Endodermal cell (in vitro differentiated cells): ENCODE data around the gene TMEM147. TPM values are rescaled to one million over a fixed set of nuclear protein-coding genes. Genes with fewer than 3 reads are reported as not detected.

Experiments
- DNase-seq: peaks from one replicate; pipeline ENCODE4 v3.0.0-alpha.2; 2017
- H3K27ac ChIP-seq: 2 replicates; pipeline ENCODE4 v1.5.1; 2013; ENCODE audit warnings: mild to moderate bottlenecking, low read depth, low read length, moderate library complexity
- H3K27me3 ChIP-seq: 2 replicates; pipeline ENCODE4 v1.6.1; 2013; ENCODE audit warnings: mild to moderate bottlenecking, low read length, moderate library complexity; ENCODE audit not compliant: insufficient read depth, control insufficient read depth, poor library complexity, severe bottlenecking
- H3K36me3 ChIP-seq: 2 replicates; pipeline ENCODE4 v1.7.0; 2013; ENCODE audit warnings: mild to moderate bottlenecking, low read length, moderate library complexity; ENCODE audit not compliant: control insufficient read depth, insufficient read depth
- H3K4me1 ChIP-seq: one replicate; pipeline ENCODE4 v1.7.0; 2013; ENCODE audit warnings: low read length; ENCODE audit not compliant: control insufficient read depth, insufficient read depth
- H3K4me3 ChIP-seq: 2 replicates; pipeline ENCODE4 v1.5.1; 2013; ENCODE audit warnings: mild to moderate bottlenecking, low read length, moderate library complexity
- H3K9ac ChIP-seq: 2 replicates; pipeline ENCODE4 v1.6.1; 2013; ENCODE audit warnings: mild to moderate bottlenecking, low read length, moderate library complexity; ENCODE audit not compliant: poor library complexity, severe bottlenecking; ENCODE audit errors: extremely low read depth
- H3K9me3 ChIP-seq: 2 replicates; pipeline ENCODE4 v1.6.1; 2013; ENCODE audit warnings: mild to moderate bottlenecking, low read length, moderate library complexity; ENCODE audit not compliant: control insufficient read depth
- H3K27ac Mint-ChIP-seq: 2 replicates; pipeline ENCODE4 v1.8.0; 2020; ENCODE audit warnings: mixed read lengths
- H3K27me3 Mint-ChIP-seq: 2 replicates; pipeline ENCODE4 v1.8.0; 2021; ENCODE audit warnings: mild to moderate bottlenecking, mixed read lengths; ENCODE audit not compliant: insufficient read depth
- H3K36me3 Mint-ChIP-seq: 2 replicates; pipeline ENCODE4 v1.8.0; 2020; ENCODE audit warnings: low read depth, mixed read lengths
- H3K4me1 Mint-ChIP-seq: 2 replicates; pipeline ENCODE4 v1.8.0; 2020; ENCODE audit warnings: mixed read lengths
- H3K4me3 Mint-ChIP-seq: 2 replicates; pipeline ENCODE4 v1.8.0; 2020; ENCODE audit warnings: mild to moderate bottlenecking, moderate library complexity, mixed read lengths
- H3K9me3 Mint-ChIP-seq: 2 replicates; pipeline ENCODE4 v1.8.0; 2020; ENCODE audit warnings: mild to moderate bottlenecking, mixed read lengths
- CTCF ChIP-seq: fragments of 200-600 bp; sonication (generic); conservative IDR thresholded peaks from 2 replicates; pipeline ENCODE4 v1.5.0; 2021; ENCODE audit warnings: antibody characterized with exemption, mild to moderate bottlenecking
- WGBS, 2 experiments: methylation state at CpG; one replicate each; pipeline versions ENCODE4 v1.1.5 to v1.1.7; 2013; ENCODE audit warnings: missing lambda C conversion rate in 2 of 2, mixed read lengths in 1 of 2; ENCODE audit not compliant: insufficient coverage in 1 of 2, insufficient read length in 1 of 2; 5-methylcytosine and 5-hydroxymethylcytosine counted together
- total RNA-seq, 2 donors: library from RNA; stranded (reverse); fragmentation: NEBNext Ultra II Directional in 1 of 2; extraction: Animal tissue kit (Norgen Biotek cat#: 25700) in 1 of 2; gene quantifications; 2 replicates in 1 of 2; 3 replicates in 1 of 2; pipeline ENCODE4 v1.2.1, GENCODE V29; 2021

The TMEM147 gene
- total RNA-seq, 2 donors from 2014 or later = 109 to 119 TPM

DNA sequence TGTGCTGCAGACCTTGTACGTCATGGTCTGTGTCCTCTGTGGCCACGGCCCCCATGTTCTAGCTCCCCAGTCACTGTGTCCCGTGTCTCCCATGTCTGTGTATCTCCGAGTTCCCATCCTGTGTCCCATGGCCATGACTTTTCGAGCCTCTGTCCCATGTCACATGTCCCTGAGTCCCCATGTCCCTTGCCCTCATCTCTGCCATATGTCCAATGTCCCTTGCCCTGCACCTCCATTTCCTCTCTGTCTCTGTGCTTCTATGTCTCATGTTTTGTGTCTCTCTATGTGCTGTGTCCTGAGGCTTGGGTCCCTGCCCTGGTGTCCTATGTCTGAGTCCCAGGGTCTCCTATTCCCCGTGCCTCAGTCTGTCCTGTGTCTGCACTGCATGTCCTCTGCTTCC lies 16.0 kb downstream of the TMEM147 start:
- no peak overlapping the region for H3K27ac ChIP-seq
- no peak for TF ChIP-seq CTCF
- Mint-ChIP-seq H3K4me3 (no peak overlapping the region), H3K36me3 (no peaks in the 10 kb centered on the region), H3K27ac (no peak overlapping the region), H3K27me3 (peaks cover 69% of the 10 kb centered on the region), H3K9me3 (no peaks in the 10 kb centered on the region), H3K4me1 (no peaks in the 10 kb centered on the region)
- H3K9ac ChIP-seq = no peak overlapping the region
- no peaks in the 10 kb centered on the region for H3K36me3 ChIP-seq
- no peaks in the 10 kb centered on the region for H3K4me1 ChIP-seq
- no peak overlapping the region for H3K4me3 ChIP-seq
- peaks cover 33% of the 10 kb centered on the region for H3K27me3 ChIP-seq
- no peaks in the 10 kb centered on the region for H3K9me3 ChIP-seq
- 91 to 92% methylated on average over 5 to 6 of the region's 6 CpGs for WGBS, 2 experiments
- no peak for DNase-seq

DNA sequence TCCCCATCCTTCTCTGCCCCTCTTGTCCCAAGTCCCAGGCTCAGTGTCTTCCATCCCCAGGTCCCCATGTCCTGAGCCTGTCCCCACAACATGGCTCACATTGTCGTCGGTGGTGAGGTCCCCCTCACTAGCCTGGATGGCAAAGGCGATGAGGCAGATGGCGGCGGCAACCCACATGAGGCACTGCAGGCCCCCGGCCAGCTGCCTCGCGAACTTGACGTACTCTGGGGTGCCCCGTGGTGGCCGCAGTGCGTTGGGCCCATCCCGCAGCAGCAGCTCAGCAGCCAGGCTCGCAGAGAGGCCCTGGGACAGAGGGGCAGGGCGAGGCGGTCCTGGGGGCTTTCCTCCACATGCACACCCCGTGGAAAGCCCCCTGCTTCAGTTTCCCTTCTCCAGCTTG lies 16.9 kb downstream of the TMEM147 start:
- H3K36me3 ChIP-seq = no peaks in the 10 kb centered on the region
- no peaks in the 10 kb centered on the region for H3K9me3 ChIP-seq
- no peak for TF ChIP-seq CTCF
- DNase-seq = no peak
- H3K4me1 ChIP-seq = no peaks in the 10 kb centered on the region
- Mint-ChIP-seq H3K27ac (no peak overlapping the region), H3K4me1 (no peaks in the 10 kb centered on the region), H3K4me3 (no peak overlapping the region), H3K9me3 (no peaks in the 10 kb centered on the region), H3K27me3 (peaks cover 61% of the 10 kb centered on the region), H3K36me3 (no peaks in the 10 kb centered on the region)
- WGBS, 2 experiments = 76 to 84% methylated on average over 3 to 17 of the region's 17 CpGs
- no peak overlapping the region for H3K4me3 ChIP-seq
- H3K27me3 ChIP-seq = peaks cover 24% of the 10 kb centered on the region
- no peak overlapping the region for H3K27ac ChIP-seq
- H3K9ac ChIP-seq = no peak overlapping the region

DNA sequence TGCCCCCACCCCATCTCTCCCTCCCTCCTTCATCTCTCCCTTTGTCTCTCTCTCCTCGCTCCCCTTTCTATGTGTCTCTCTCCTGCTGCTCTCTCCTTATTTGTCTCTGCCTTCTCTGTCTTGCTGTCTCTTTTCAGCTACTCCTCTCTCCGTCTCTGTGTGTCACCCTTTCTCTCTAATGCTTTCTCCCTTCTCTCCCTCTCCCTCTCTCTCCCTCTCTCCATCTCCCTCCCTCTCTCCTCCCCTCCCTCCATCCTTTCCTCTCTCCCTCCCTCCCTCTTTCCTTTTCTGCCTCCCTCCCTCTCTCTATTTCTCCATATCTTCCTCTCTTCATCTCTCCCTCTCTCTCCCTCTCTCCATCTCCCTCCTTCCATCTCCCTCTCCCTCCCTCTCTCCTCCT lies 17.4 kb downstream of the TMEM147 start:
- no peak overlapping the region for H3K27ac Mint-ChIP-seq
- peaks cover 60% of the 10 kb centered on the region for H3K27me3 Mint-ChIP-seq
- no peaks in the 10 kb centered on the region for H3K4me1 ChIP-seq
- DNase-seq = no peak
- WGBS, 2 experiments = 71 to 72% methylated on average over 2 of the region's 2 CpGs
- H3K27ac ChIP-seq = no peak overlapping the region
- H3K36me3 ChIP-seq = no peaks in the 10 kb centered on the region
- no peaks in the 10 kb centered on the region for H3K9me3 ChIP-seq
- peaks cover 23% of the 10 kb centered on the region for H3K27me3 ChIP-seq
- no peak overlapping the region for H3K9ac ChIP-seq
- H3K4me1 Mint-ChIP-seq = no peaks in the 10 kb centered on the region
- no peak for TF ChIP-seq CTCF
- H3K4me3 ChIP-seq = no peak overlapping the region
- no peak overlapping the region for H3K4me3 Mint-ChIP-seq
- no peaks in the 10 kb centered on the region for H3K36me3 Mint-ChIP-seq
- H3K9me3 Mint-ChIP-seq = no peaks in the 10 kb centered on the region
